Kidney (tissue), 14 donors: ENCODE results near the gene BSND. TPM values are rescaled to one million over a fixed set of nuclear protein-coding genes. Genes with fewer than 3 reads are reported as not detected.
"Not testable (repeated sequence)": the region's sequence is repeated elsewhere in the genome, so short reads cannot be mapped to it uniquely, and the experiment has no call there.

ENCODE experiments used
- DNase-seq, 5 donors: peaks; one replicate each; pipeline ENCODE4 v3.0.0-alpha.2; 2013 to 2020
- FAIRE-seq: peaks from 2 replicates; lab custom pipeline; 2012; peaks lifted over from hg19 to GRCh38; lab: Jason Lieb, UNC
- H3K27ac ChIP-seq, 2 donors: one replicate each; pipeline ENCODE4 v1.7.0; 2013; ENCODE audit warnings: low read depth in 2 of 2, low read length in 2 of 2, inconsistent platforms in 1 of 2
- H3K27me3 ChIP-seq: one replicate; pipeline ENCODE4 v1.7.1; 2013; ENCODE audit warnings: low read length, inconsistent platforms; ENCODE audit not compliant: control insufficient read depth, insufficient read depth
- H3K36me3 ChIP-seq, 3 donors: one replicate each; pipeline versions ENCODE4 v1.7.0 to v1.7.1; 2013; ENCODE audit warnings: low read length in 3 of 3, control low read depth in 1 of 3, inconsistent platforms in 1 of 3; ENCODE audit not compliant: insufficient read depth in 3 of 3, control insufficient read depth in 2 of 3
- H3K4me1 ChIP-seq, 3 donors: one replicate each; pipeline versions ENCODE4 v1.7.0 to v1.7.1; 2013; ENCODE audit warnings: low read length in 3 of 3, inconsistent platforms in 1 of 3, low read depth in 1 of 3; ENCODE audit not compliant: control insufficient read depth in 2 of 3, insufficient read depth in 2 of 3
- H3K4me3 ChIP-seq, 3 donors: one replicate each; pipeline versions ENCODE4 v1.7.0 to v1.8.1; 2013; ENCODE audit warnings: low read length in 3 of 3, control low read depth in 1 of 3, inconsistent platforms in 1 of 3
- H3K9ac ChIP-seq, 3 donors: one replicate each; pipeline versions ENCODE4 v1.7.0 to v1.7.1; 2013; ENCODE audit warnings: low read length in 3 of 3, control low read depth in 1 of 3, inconsistent platforms in 1 of 3
- H3K9me3 ChIP-seq, 3 donors: one replicate each; pipeline versions ENCODE4 v1.7.0 to v1.7.1; 2013; ENCODE audit warnings: low read length in 3 of 3, control low read depth in 1 of 3, inconsistent platforms in 1 of 3; ENCODE audit not compliant: control insufficient read depth in 2 of 3, insufficient read depth in 1 of 3
- CTCF ChIP-seq: IDR thresholded peaks from 3 replicates; pipeline ENCODE4 v1.5.1; 2012; ENCODE audit warnings: mild to moderate bottlenecking, moderate library complexity, borderline replicate concordance; ENCODE audit not compliant: insufficient read depth; ENCODE audit errors: extremely low read depth
- intact Hi-C: fragments of 100-400 bp; cut with DNase I; formaldehyde crosslinking; loops from one replicate; pipeline ENCODE4 v1.11.1; 2022
- polyA plus RNA-seq: library from polyadenylated mRNA; stranded (reverse); fragments of 350-450 nt; fragmentation: Illumina TruSeq; extraction: RNeasy Lipid Tissue Mini Kit (QIAGEN cat#74804); gene quantifications from one replicate; pipeline ENCODE4 v1.2.3, GENCODE V29; 2014; ENCODE audit warnings: low read depth, low replicate concordance; ENCODE audit not compliant: insufficient read depth
- total RNA-seq: library from RNA; stranded (reverse); fragmentation: NEBNext Ultra II Directional; extraction: Animal tissue kit (Norgen Biotek cat#: 25700); gene quantifications from one replicate; pipeline ENCODE4 v1.2.1, GENCODE V29; 2021
- donor health status: control.
- donor health status: control.
- donor health status: control.
- donor health status: control.
- donor health status: control.
- donor health status: DM: yes; HTN: yes; CAD: no.
- donor health status: Normal renal cell carcinoma (clear cell type).

Gene BSND
- total and polyA plus RNA-seq, 2 donors from 2014 or later: 1.4 to 22.7 TPM

GRCh38 chr1:55015731-55016620, 17.2 kb downstream of the BSND start:
- Histone ChIP-seq H3K4me3 (no peak overlapping the region), H3K9ac (no peak overlapping the region), H3K36me3 (no peaks in the 10 kb centered on the region), H3K27me3 (no peaks in the 10 kb centered on the region), H3K9me3 (no peaks in the 10 kb centered on the region), H3K4me1 (no peaks in the 10 kb centered on the region), H3K27ac (no peak overlapping the region)
- intact Hi-C loops: no loop called here
- FAIRE-seq (no peak), DNase-seq (no peak)
- TF ChIP-seq CTCF: no peak

GRCh38 chr1:55018395-55018794, 19.7 kb downstream of the BSND start:
- no peak overlapping the region for H3K4me3 ChIP-seq
- FAIRE-seq (no peak), DNase-seq (no peak)
- no peak overlapping the region for H3K27ac ChIP-seq
- no peak overlapping the region for H3K9ac ChIP-seq
- H3K4me1 ChIP-seq: no peaks in the 10 kb centered on the region
- intact Hi-C loops: no loop called here
- TF ChIP-seq CTCF: no peak
- no peaks in the 10 kb centered on the region for H3K36me3 ChIP-seq
- no peaks in the 10 kb centered on the region for H3K27me3 ChIP-seq
- H3K9me3 ChIP-seq: no peaks in the 10 kb centered on the region

GRCh38 chr1:55021942-55022546, 23.3 kb downstream of the BSND start:
- intact Hi-C loops: no loop called here
- H3K9ac ChIP-seq: peak overlapping the region in 1 of 3 donors; percentile 16
- no peak overlapping the region for H3K27ac ChIP-seq
- peak; percentile 74 for TF ChIP-seq CTCF
- H3K27me3 ChIP-seq: no peaks in the 10 kb centered on the region
- no peaks in the 10 kb centered on the region for H3K36me3 ChIP-seq
- no peaks in the 10 kb centered on the region for H3K4me1 ChIP-seq
- H3K9me3 ChIP-seq: no peaks in the 10 kb centered on the region
- H3K4me3 ChIP-seq: no peak overlapping the region
- peak; percentile 91 to 95 (median 93) for DNase-seq
- FAIRE-seq: peak; percentile 37

DNA sequence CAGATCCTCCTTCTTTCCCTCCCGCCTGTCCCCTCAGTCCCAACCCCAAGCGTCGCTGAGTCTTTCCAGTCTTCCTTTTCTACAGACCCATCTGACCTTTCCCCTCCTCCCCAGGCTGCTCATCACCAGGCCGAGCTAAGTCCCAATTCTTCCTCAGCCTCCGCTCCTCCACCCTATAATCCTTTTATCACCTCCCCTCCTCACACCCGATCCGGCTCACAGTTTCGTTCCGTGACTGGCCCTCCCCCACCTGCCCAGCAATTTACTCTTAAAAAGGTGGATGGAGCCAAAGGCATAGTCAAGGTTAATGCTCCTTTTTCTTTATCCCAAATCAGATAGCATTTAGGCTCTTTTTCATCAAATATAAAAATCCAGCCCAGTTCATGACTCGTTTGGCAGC, 25.4 kb downstream of the BSND start:
- H3K4me1 ChIP-seq, H3K27me3 ChIP-seq, intact Hi-C loops, H3K4me3 ChIP-seq, H3K9ac ChIP-seq, FAIRE-seq, H3K27ac ChIP-seq, DNase-seq, H3K36me3 ChIP-seq, H3K9me3 ChIP-seq: not testable (repeated sequence)

DNA sequence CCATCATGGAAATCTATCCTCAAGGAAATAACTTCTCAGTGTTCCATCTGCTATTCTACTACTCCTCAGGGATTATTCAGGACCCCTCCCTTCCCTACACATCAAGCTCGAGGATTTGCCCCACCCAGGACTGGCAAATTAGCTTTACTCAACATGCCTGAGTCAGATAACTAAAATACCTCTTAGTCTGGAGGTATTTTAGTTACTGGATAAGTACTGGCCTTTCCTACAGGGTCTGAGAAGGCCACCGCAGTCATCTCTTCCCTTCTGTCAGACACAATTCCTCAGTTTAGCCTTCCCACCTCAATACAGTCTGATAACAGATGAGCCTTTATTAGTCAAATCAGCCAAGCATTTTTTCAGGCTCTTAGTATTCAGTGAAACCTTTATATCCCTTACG, 27.9 kb downstream of the BSND start:
- DNase-seq, H3K9ac ChIP-seq, H3K4me3 ChIP-seq, H3K9me3 ChIP-seq, FAIRE-seq, H3K4me1 ChIP-seq, intact Hi-C loops, H3K36me3 ChIP-seq, H3K27me3 ChIP-seq, H3K27ac ChIP-seq: not testable (repeated sequence)

GRCh38 chr1:55031098-55031497, 32.4 kb downstream of the BSND start:
- H3K4me1 ChIP-seq, H3K9ac ChIP-seq, H3K36me3 ChIP-seq, H3K9me3 ChIP-seq, H3K27me3 ChIP-seq, FAIRE-seq, intact Hi-C loops, DNase-seq, H3K4me3 ChIP-seq, H3K27ac ChIP-seq: not testable (repeated sequence)
